Vagina (tissue), 2 donors: ENCODE data around the gene VSIR.

Experiments used
- POLR2A ChIP-seq, 2 donors: fragments of 450-650 bp; IDR thresholded peaks; one replicate each; pipeline ENCODE4 v1.6.1; 2017; ENCODE audit warnings: antibody characterized with exemption in 2 of 2, mild to moderate bottlenecking in 2 of 2, moderate library complexity in 2 of 2
- TF ChIP-seq, protein P1 (sequence below), 3 experiments: fragments of 450-650 bp in 2 of 3; fragments of 200-600 bp in 1 of 3; sonication (generic) in 1 of 3; IDR thresholded peaks; one replicate each; pipeline ENCODE4 v1.5.1; 2017 to 2019; ENCODE audit warnings: antibody characterized with exemption in 3 of 3, mild to moderate bottlenecking in 2 of 3, moderate library complexity in 2 of 3

DNA sequence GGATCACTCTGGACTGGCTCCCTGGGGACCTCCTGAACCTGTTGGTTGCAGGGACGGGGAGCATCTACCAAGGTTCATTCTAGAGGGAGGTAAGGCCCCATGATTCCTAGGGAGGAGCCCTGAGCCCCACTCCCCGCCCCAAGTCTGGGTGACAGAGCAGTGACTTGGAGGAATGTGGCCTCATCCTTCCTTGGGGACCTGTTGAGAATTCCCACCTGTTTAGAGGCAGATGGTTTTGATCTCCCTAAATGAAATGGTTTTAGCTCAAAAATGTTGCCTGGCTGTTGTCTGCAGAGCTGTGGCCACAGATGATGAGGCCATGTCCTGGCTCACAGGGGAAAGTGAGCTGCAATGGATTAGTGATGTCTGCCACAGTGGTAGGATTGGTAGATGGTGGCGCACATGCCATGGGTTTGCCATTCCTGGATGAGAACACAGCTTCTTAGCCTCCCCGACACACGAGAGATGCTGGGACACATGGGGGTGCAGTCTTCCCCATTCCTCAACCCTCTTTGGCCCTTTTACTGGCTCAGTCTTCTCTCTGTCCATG is 66.0 kb downstream of the VSIR start:
- TF ChIP-seq, protein P1, sequence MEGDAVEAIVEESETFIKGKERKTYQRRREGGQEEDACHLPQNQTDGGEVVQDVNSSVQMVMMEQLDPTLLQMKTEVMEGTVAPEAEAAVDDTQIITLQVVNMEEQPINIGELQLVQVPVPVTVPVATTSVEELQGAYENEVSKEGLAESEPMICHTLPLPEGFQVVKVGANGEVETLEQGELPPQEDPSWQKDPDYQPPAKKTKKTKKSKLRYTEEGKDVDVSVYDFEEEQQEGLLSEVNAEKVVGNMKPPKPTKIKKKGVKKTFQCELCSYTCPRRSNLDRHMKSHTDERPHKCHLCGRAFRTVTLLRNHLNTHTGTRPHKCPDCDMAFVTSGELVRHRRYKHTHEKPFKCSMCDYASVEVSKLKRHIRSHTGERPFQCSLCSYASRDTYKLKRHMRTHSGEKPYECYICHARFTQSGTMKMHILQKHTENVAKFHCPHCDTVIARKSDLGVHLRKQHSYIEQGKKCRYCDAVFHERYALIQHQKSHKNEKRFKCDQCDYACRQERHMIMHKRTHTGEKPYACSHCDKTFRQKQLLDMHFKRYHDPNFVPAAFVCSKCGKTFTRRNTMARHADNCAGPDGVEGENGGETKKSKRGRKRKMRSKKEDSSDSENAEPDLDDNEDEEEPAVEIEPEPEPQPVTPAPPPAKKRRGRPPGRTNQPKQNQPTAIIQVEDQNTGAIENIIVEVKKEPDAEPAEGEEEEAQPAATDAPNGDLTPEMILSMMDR (IDR thresholded peaks at IDR 0.05) = no peak
- TF ChIP-seq POLR2A (IDR thresholded peaks at IDR 0.05) = no peak
